HG03280 (cell line): ENCODE results near the gene DDRGK1.
A peak's percentile ranks its signal among the peaks of the same experiment; 100 is the strongest.
"Not testable (repeated sequence)": the region's sequence is repeated elsewhere in the genome, so short reads cannot be mapped to it uniquely, and the experiment has no call there.

ENCODE experiments used
- ATAC-seq: cut with Tn5 transposase; IDR thresholded peaks from one replicate; pipeline ENCODE4 v1.9.1; 2021; ENCODE audit warnings: mild to moderate bottlenecking, moderate library complexity; ENCODE audit not compliant: unreplicated experiment

The DDRGK1 gene

GRCh38 chr20:3167738-3168078, 36.8 kb downstream of the DDRGK1 start:
- no peak for ATAC-seq

- ATAC-seq, result no peak
These were observed 37.6 kb downstream of the DDRGK1 start for GRCh38 chr20:3166913-3167342.

GRCh38 chr20:3166338-3166912, 38.1 kb downstream of the DDRGK1 start:
- no peak for ATAC-seq

GRCh38 chr20:3165473-3166337, 38.8 kb downstream of the DDRGK1 start:
- ATAC-seq, result no peak

GRCh38 chr20:3164763-3165410, 39.6 kb downstream of the DDRGK1 start:
- ATAC-seq, result no peak

- ATAC-seq, result no peak
These were observed 40.3 kb downstream of the DDRGK1 start for GRCh38 chr20:3164043-3164762.

- no peak for ATAC-seq
These were observed 41.1 kb downstream of the DDRGK1 start for GRCh38 chr20:3163099-3164042.

GRCh38 chr20:3162080-3162611, 42.3 kb downstream of the DDRGK1 start:
- ATAC-seq, result no peak

GRCh38 chr20:3161316-3162079, 43.0 kb downstream of the DDRGK1 start:
- ATAC-seq, result no peak

GRCh38 chr20:3160418-3160817, 44.1 kb downstream of the DDRGK1 start:
- ATAC-seq, result no peak

GRCh38 chr20:3158968-3159431, 45.5 kb downstream of the DDRGK1 start:
- ATAC-seq, result no peak

- ATAC-seq, result no peak
These were observed 46.7 kb downstream of the DDRGK1 start for GRCh38 chr20:3157817-3158216.

GRCh38 chr20:3156811-3157619, 47.5 kb downstream of the DDRGK1 start:
- ATAC-seq, result peak; percentile 42

- not testable (repeated sequence) for ATAC-seq
These were observed 52.3 kb downstream of the DDRGK1 start for GRCh38 chr20:3152057-3152644.

GRCh38 chr20:3150908-3151307, 53.6 kb downstream of the DDRGK1 start:
- ATAC-seq, result no peak

GRCh38 chr20:3146732-3147341, 57.6 kb downstream of the DDRGK1 start:
- no peak for ATAC-seq

GRCh38 chr20:3141757-3142156, 62.7 kb downstream of the DDRGK1 start:
- ATAC-seq, result no peak
